GM21515 (cell line): Measurements from ENCODE around the gene LRBA.
"Not testable (repeated sequence)": the region's sequence is repeated elsewhere in the genome, so short reads cannot be mapped to it uniquely, and the experiment has no call there.

ENCODE experiments used
- ATAC-seq: cut with Tn5 transposase; IDR thresholded peaks from one replicate; pipeline ENCODE4 v1.9.1; 2021; ENCODE audit not compliant: unreplicated experiment

LRBA gene

DNA sequence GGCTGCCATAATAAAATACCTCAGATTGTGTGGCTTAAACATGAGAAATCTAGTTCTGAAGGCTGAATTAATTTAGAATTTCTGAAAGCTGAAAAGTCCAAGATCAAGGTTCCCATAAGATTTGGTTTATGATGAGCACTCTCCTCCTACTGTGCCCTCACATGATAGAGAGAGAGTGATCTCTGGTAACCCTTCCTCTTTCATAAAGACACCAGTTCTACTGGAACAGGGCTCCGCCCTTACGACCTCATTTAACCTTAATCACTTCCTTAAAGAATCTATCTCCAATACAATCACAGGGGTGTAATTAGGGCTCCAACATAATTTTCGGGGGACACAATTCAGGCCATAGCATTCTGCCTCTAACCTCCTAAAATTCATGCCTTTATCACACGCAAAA lies 627.1 kb downstream of the LRBA start:
- ATAC-seq, result no peak

GRCh38 chr4:150386415-150386814 lies 628.7 kb downstream of the LRBA start:
- ATAC-seq, result not testable (repeated sequence)

- no peak for ATAC-seq
These were observed 629.5 kb downstream of the LRBA start for GRCh38 chr4:150385606-150386005.

DNA sequence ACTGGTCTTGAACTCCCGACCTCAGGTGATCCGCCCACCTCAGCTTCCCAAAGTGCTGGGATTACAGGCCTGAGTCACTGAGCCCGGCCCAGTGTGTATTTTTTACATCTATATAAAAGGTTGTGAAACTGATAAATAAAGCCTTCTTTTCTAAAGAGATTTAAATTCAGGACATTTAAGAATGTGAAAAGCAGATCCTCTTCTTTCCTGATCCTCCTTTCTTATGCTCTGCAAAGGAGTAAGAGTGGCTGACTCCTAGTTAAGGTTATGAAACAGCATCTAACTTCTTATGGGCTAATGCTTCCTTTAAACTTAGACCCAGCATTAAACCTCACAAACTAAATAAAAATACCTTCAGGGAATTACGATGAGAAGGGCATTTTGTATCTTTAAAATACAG lies 630.8 kb downstream of the LRBA start:
- ATAC-seq, result no peak

- ATAC-seq, result no peak
These were observed 633.1 kb downstream of the LRBA start for GRCh38 chr4:150382028-150382427.

- no peak for ATAC-seq
These were observed 633.5 kb downstream of the LRBA start for GRCh38 chr4:150381609-150382008.

GRCh38 chr4:150381036-150381435 lies 634.0 kb downstream of the LRBA start:
- ATAC-seq, result no peak

- ATAC-seq, result no peak
These were observed 635.6 kb downstream of the LRBA start for GRCh38 chr4:150379454-150379853.

DNA sequence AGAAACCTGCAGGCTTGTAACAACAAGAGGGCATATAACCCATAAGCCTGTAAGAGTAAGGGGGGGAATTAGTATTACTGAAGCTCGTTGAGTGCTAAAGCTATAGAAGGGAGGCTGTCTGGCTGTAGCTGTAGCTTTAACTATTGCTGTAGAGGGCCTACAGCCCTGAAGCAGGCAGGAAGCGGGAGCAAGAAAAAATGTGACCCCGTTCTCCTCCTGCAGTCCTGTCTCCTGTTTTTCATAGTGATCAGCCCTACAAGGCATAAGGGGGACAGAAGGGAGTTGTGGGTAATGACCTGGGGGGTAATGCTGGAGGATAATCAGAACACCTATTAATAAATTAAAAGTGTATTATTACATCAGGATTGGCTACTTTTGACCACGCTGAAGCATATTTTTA lies 640.1 kb downstream of the LRBA start:
- ATAC-seq, result no peak

DNA sequence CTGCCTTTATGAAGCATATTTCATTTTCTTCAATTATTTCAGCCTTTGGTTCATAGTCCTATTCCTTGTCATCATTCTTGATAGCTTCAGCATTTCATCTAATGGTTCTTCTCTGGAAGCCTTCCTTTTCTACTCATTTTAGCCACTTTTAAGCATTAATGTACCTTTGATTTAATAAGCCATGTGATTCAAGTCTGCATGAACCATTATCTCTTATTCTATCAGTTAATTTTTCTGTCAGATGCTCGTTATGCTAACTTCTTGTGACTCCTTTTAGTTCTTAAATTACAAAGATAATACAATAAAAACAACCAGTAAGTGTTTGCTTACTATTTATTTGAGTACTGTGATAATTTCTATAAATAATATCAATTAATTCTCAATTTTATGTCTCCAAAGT lies 643.2 kb downstream of the LRBA start:
- ATAC-seq, result no peak

- no peak for ATAC-seq
These were observed 645.4 kb downstream of the LRBA start for GRCh38 chr4:150369434-150370380.

DNA sequence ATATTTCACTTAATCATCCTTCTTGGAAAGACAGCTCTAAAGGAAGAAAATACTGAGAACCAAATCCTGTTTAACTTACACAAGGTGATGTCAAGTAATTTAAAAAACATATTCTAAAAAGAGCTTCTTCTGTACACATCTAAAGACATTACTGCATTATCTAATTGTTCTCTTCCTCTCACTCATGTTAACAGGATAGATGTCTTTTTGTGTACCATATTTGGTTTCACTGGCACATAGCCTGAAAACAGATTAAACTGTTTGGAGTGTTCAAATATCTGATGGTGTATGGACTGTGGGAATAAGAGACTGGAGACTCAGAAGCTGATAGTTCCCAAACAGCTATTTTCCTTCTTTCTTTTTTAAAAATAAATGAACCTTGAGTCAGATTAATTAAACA lies 646.4 kb downstream of the LRBA start:
- no peak for ATAC-seq

DNA sequence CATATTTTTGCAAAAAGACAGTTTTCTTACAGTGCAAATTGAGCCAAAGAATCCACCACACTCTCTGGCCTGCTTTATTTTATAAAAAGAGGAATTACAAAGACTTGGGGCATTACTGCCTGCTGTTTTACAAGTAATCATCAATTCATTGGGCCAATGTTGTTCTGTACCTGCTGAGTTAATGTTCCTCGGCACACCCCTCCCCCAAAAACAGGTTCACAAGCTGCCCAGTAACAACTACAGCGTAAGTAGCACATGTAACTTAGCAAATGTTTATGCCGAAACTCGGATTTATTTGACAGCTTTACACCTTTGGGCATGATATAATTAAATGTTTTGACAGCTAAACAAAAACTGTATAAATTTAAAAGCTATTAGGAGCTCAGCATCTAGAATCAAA lies 647.8 kb downstream of the LRBA start:
- no peak for ATAC-seq

DNA sequence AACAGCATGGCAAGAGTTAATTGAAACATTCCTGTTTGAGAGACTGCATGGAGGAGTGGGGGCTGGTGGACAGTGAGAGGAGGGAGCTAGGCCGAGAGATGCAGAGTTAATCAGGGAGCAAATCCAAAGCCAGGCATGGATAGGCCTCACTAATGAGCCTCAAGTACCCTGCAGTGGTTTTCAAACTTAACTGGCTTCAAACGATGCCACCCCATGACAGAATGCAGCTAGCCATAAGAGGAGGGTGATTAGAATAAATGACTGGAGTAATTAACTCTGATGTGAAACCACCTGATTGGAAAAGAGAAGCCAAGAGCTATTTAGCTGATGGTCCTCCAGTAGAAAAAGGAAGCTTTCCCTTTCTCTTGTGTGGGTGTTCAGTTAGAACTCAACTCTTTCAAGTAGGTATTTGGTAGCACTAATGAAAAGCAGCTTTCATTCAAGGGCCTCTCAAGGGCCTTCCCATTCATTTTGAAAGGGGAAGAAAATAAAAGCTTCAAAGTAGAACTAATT lies 648.5 kb downstream of the LRBA start:
- ATAC-seq, result peak; percentile 64

DNA sequence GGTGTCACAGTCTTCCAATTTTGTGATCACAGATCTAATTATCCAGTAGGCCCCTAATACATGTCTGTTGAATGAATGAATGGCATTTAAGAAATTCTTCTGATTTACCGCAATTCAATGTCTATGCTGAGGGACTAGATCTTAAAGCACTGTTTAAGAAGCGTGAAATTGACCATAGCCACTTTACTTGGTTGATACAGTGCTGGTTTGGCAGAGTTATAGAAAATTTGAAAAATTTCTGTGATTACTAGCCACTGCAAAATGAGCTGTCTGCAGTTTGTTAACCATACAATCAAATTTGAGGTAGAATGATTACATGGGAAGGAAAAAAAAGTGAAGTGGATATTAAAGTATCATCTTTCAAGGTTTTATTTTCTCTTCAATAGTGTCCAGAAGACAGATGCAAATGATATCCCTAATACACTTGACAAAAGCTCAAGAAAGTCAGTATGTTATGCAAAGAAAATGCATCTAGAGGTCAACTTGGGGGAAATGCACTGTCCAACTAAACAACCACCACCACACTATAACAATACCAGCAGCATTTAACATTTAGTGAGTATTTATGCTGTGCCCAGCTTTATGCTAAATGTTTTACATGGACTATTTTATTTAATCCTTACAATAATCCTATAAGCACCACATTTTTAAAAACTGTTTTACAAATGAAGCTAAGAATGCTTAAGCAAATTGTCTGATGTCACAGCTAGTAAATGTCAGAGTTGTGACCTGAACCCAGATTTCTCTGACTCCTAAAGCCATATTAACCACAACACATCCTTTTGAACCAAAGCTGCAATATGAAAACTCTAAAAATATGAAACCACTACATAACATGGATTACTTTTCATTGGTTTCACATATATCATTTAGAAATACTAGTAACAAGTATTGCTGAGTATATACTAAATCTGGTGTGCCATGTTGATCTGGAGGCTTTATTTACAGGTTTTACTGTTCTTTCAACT lies 651.1 kb downstream of the LRBA start:
- ATAC-seq, result no peak

DNA sequence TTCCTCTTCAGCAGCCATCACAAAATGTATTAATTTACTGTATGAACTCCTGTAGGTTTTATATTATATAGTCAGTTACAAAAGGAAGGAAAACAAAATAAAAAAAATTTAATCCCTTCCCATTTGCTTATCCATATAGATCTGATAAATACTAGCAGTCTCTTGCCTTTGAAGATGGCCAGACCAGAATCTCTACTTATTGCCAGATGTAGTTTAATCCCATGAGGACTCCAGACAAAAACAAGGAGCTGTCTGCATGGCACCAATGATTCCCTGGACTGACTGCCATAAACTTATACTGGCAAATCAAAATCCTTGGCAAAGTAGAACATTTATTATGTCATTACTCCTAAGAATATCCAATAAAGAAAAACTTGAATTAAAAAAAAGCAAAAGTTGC lies 656.4 kb downstream of the LRBA start:
- no peak for ATAC-seq

GRCh38 chr4:150357829-150358228 lies 657.3 kb downstream of the LRBA start:
- ATAC-seq, result no peak

GRCh38 chr4:150355858-150356455 lies 659.1 kb downstream of the LRBA start:
- no peak for ATAC-seq

DNA sequence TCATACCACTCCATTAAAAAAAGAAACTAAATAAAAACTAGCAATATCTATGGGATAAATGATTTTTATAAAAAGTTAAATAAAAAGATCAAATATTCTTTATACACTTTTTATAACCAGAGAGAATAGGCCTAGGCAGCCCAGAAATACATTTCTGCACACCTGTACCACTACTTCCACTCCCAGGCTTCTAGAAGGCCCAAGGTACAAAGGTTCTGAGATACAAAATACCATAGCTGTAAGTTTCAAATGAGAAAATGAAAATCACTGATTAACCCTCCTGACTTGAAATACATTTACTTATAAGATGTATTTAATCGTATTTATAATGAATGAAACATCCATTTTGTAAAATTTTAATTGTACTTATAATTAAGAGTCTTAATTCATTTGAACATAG lies 659.7 kb downstream of the LRBA start:
- ATAC-seq, result no peak

DNA sequence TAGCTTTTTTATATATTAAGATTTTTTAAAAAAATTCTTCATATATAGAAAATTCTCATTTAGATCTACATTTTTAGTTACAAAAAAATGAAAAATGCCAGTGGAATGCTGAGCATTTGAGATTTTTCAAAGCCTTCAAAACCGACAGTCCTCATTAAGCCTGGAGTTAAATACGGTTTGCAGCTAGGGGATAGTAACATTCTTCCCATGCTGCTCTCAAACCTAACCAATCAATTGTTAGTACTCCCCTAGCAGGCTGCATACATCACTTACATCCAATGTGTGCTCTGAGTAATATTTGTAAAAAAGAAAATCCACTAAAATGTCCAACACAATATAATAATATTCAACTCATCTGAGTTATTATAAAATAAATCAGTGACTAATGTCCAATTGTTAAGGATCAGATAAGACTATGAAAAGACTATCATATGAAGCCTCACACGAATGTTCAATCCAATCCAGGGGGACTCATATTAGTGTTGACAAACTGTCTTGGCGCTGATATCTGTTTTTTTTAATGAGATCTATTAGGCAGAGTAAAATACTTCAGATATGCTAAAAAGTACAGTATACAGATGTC lies 660.8 kb downstream of the LRBA start:
- ATAC-seq, result no peak

DNA sequence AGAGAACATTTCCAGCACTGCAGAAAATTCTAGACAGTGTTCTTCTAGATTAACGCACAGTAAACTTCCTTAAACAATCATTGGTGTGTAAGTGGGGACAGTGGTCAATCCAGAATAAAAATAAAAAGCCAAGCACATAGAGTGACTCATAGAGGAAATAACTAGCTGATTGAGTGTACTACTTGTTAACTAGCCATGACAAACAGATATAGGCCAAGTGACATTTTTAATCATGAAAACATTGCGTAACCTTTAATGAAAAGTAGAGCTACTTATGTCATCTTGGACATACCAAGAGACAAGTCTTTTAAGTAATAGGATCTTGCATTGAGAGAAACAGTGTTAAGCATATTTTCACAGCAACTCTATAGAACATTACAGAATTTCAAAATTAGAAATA lies 667.0 kb downstream of the LRBA start:
- ATAC-seq, result no peak
